Mucosa of descending colon (tissue), 3 donors: ENCODE measurements around the gene USP47. TPM values are rescaled to one million over a fixed set of nuclear protein-coding genes. Genes with fewer than 3 reads are reported as not detected.

ENCODE experiments used
- ATAC-seq: fragments of 200-7000 bp; cut with Tn5 transposase; one replicate; pipeline ENCODE4 v1.9.1; 2020; ENCODE audit warnings: mild to moderate bottlenecking, moderate library complexity
- DNase-seq, 3 donors: peaks; one replicate each; pipeline ENCODE4 v3.0.0-alpha.2; 2020
- H3K36me3 ChIP-seq: fragments of 200-600 bp; one replicate; pipeline ENCODE4 v1.8.0; 2021; ENCODE audit warnings: low read depth, mild to moderate bottlenecking
- H3K4me1 ChIP-seq: fragments of 200-600 bp; one replicate; pipeline ENCODE4 v1.8.0; 2021; ENCODE audit warnings: low read depth, mild to moderate bottlenecking
- H3K4me3 ChIP-seq: fragments of 200-600 bp; one replicate; pipeline ENCODE4 v1.8.0; 2021; ENCODE audit warnings: mild to moderate bottlenecking
- H3K9me3 ChIP-seq: fragments of 200-600 bp; one replicate; pipeline ENCODE4 v1.8.0; 2021; ENCODE audit warnings: mild to moderate bottlenecking
- CTCF ChIP-seq: fragments of 200-600 bp; IDR thresholded peaks from one replicate; pipeline ENCODE4 v1.8.0; 2022; ENCODE audit warnings: antibody characterized with exemption, mild to moderate bottlenecking
- intact Hi-C, 2 donors: fragments of 100-400 bp; cut with DNase I in 1 of 2; cut with micrococcal nuclease in 1 of 2; formaldehyde crosslinking; loops; one replicate each; pipeline versions ENCODE4 v1.11.0 to v1.11.1; 2022; cut with DNase I, micrococcal nuclease
- total RNA-seq, 3 donors: library from RNA; stranded (reverse); fragmentation: NEBNext Ultra II Directional in 2 of 3; extraction: Animal tissue kit (Norgen Biotek cat#: 25700) in 2 of 3; gene quantifications; one replicate each; pipeline versions ENCODE4 v1.2.1 to v1.2.4, GENCODE V29; 2021 to 2023
- donor health status: DM: no; HTN: no; CAD: no; lungs with moderate emphysema.
- donor health status: DM: no; HTN: no; CAD: no.
- donor health status: DM: no; HTN: yes; CAD: no.

USP47 gene
- total RNA-seq, 3 donors from 2014 or later: 36.1 to 59.3 (median 39.1) TPM

- no peak for ATAC-seq
- no peak overlapping the region for H3K4me3 ChIP-seq
- peaks cover 34% of the 10 kb centered on the region for H3K4me1 ChIP-seq
Measured at GRCh38 chr11:11844272-11844671, 2.5 kb downstream of the USP47 start.

GRCh38 chr11:11845071-11845470 lies 3.3 kb downstream of the USP47 start:
- Histone ChIP-seq H3K4me3 (no peak overlapping the region), H3K36me3 (no peaks in the 10 kb centered on the region), H3K9me3 (no peaks in the 10 kb centered on the region), H3K4me1 (peaks cover 40% of the 10 kb centered on the region)
- intact Hi-C loops: no loop called here
- no peak for TF ChIP-seq CTCF
- DNase-seq (peak in 1 of 3 donors; percentile 36), ATAC-seq (no peak)

More at GRCh38 chr11:11844272-11844671, 2.5 kb downstream of the USP47 start:
- intact Hi-C loops: no loop called here
- Histone ChIP-seq H3K9me3 (no peaks in the 10 kb centered on the region), H3K36me3 (no peaks in the 10 kb centered on the region)
- DNase-seq: no peak
- no peak for TF ChIP-seq CTCF

GRCh38 chr11:11845551-11845950 lies 3.8 kb downstream of the USP47 start:
- Histone ChIP-seq H3K4me3 (no peak overlapping the region), H3K4me1 (peaks cover 42% of the 10 kb centered on the region)
- ATAC-seq: no peak

GRCh38 chr11:11847082-11847481 lies 5.3 kb downstream of the USP47 start:
- H3K4me1 ChIP-seq: peaks cover 46% of the 10 kb centered on the region
- H3K36me3 ChIP-seq: no peaks in the 10 kb centered on the region
- intact Hi-C loops: no loop called here
- no peak for TF ChIP-seq CTCF
- H3K4me3 ChIP-seq: no peak overlapping the region
- H3K9me3 ChIP-seq: no peaks in the 10 kb centered on the region
- ATAC-seq (no peak), DNase-seq (no peak)

More at GRCh38 chr11:11845551-11845950, 3.8 kb downstream of the USP47 start:
- TF ChIP-seq CTCF: no peak
- no peak for DNase-seq
- Histone ChIP-seq H3K9me3 (no peaks in the 10 kb centered on the region), H3K36me3 (no peaks in the 10 kb centered on the region)
- intact Hi-C loops: no loop called here

GRCh38 chr11:11848891-11849746 lies 7.3 kb downstream of the USP47 start:
- no peak overlapping the region for H3K4me3 ChIP-seq
- H3K9me3 ChIP-seq: no peaks in the 10 kb centered on the region
- peak; percentile 94 for ATAC-seq
- TF ChIP-seq CTCF: peak; percentile 50
- H3K36me3 ChIP-seq: no peaks in the 10 kb centered on the region
- intact Hi-C loops: no loop called here
- DNase-seq: peak in 2 of 3 donors; percentile 41 to 75
- H3K4me1 ChIP-seq: peaks cover 40% of the 10 kb centered on the region
